IPS DF 6.9 (cell line): ENCODE results near the gene SLC35F5.
"Not testable (repeated sequence)": the region's sequence is repeated elsewhere in the genome, so short reads cannot be mapped to it uniquely, and the experiment has no call there.

Source experiments
- DNase-seq: peaks from one replicate; pipeline ENCODE4 v3.0.0-alpha.2; 2013; ENCODE audit warnings: low read depth, low spot score
- H3K27ac ChIP-seq: one replicate; pipeline ENCODE4 v1.5.1; 2013; ENCODE audit warnings: low read length, control low read depth
- H3K27me3 ChIP-seq: 2 replicates; pipeline ENCODE4 v1.6.1; 2013; ENCODE audit warnings: mild to moderate bottlenecking, low read length; ENCODE audit not compliant: control insufficient read depth, insufficient read depth
- H3K36me3 ChIP-seq: 2 replicates; pipeline ENCODE4 v1.6.1; 2013; ENCODE audit warnings: low read length; ENCODE audit not compliant: control insufficient read depth, insufficient read depth
- H3K4me1 ChIP-seq: 2 replicates; pipeline ENCODE4 v1.6.1; 2013; ENCODE audit warnings: low read length; ENCODE audit not compliant: control insufficient read depth, insufficient read depth
- H3K4me3 ChIP-seq: 2 replicates; pipeline ENCODE4 v1.5.1; 2013; ENCODE audit warnings: mild to moderate bottlenecking, low read length
- H3K9me3 ChIP-seq: 2 replicates; pipeline ENCODE4 v1.6.1; 2013; ENCODE audit warnings: low read length, inconsistent platforms; ENCODE audit not compliant: control insufficient read depth, insufficient read depth
- WGBS: extraction: QIAGEN DNeasy Blood & Tissue Kit; methylation state at CpG from one replicate; pipeline ENCODE4 v1.1.7; 2013; ENCODE audit warnings: mixed read lengths, missing lambda C conversion rate; ENCODE audit not compliant: insufficient read length, insufficient coverage; 5-methylcytosine and 5-hydroxymethylcytosine counted together

Gene SLC35F5

DNA sequence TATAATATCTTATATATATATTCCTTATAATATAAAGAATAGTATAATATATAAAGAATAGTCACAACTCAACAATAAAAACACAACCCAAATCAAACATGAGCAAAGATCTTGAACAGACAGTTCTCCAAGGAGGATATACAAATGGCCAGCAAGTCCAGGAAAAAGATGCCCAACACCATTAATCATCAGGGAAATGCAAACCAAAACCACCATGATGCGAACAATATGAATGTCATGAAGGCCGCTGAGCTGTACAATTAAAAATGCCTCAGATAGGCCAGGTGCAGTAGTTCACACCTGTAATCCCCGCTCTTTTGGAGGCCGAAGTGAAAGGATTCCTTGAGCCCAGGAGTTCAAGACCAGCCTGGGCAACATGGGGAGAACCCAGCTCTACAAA is 58.9 kb downstream of the SLC35F5 start:
- no peaks in the 10 kb centered on the region for H3K4me1 ChIP-seq
- no CpG with 5 or more reads among the region's 4 CpGs for WGBS

DNA sequence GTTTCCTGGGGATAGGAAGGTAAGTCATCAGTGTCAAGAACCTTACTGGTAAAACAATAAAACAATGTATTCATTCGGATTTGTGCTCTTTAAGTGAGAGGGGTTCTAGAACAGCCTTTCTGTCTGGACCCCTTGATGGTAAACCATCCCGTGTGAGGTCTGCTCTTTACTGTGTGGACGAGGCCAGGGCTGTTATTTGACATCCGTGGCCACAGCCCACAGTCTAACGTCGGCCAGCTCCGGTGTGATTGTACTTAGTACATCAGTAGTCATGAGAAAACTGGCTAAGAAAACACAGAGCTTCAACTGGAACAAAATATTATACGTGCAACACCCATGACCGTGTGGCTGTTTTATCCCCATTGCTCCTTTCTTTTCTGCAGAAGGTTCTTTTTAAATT is 62.0 kb downstream of the SLC35F5 start:
- Histone ChIP-seq H3K4me1 (no peaks in the 10 kb centered on the region), H3K36me3 (no peaks in the 10 kb centered on the region), H3K27ac (no peak overlapping the region), H3K4me3 (no peak overlapping the region), H3K27me3 (no peaks in the 10 kb centered on the region), H3K9me3 (no peaks in the 10 kb centered on the region)
- WGBS: no CpG with 5 or more reads among the region's 9 CpGs
- no peak for DNase-seq

More for the DNA sequence above, 58.9 kb downstream of the SLC35F5 start:
- Histone ChIP-seq H3K4me3 (no peak overlapping the region), H3K9me3 (no peaks in the 10 kb centered on the region), H3K36me3 (no peaks in the 10 kb centered on the region), H3K27me3 (no peaks in the 10 kb centered on the region), H3K27ac (no peak overlapping the region)
- no peak for DNase-seq

DNA sequence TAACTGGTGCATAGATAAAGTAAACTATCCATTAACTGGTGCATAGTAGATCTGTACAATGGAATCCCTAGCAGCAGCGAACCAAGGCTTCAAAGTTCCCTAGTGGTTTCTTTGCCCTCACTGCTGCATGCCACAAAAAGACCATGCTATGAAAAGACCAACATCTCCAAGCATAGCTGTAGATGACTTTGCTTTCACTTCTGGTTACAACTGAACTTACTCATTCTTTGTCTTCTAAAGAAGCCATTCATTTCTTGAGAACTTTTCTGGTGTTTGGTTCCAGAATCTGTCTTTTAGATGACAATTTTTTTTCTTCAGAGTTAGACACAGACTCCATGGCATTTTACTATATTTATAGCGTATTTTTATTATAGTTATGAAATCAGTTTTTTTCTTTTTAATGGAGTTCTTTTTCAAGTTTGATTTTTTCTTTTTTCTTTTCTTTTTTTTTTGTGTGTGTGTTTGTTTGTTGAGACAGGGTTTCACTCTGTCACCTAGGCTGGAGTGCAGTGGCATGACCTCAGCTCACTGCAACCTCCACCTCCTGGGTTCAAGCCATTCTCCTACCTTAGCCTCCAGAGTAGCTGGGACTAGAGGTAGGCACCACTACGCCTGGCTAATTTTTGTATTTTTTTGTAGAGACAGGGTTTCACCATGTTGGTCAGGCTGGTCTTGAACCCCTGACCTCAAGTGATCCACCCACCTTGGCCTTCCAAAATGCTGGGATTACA is 63.6 kb downstream of the SLC35F5 start:
- Histone ChIP-seq H3K27ac (no peak overlapping the region), H3K4me1 (no peaks in the 10 kb centered on the region), H3K9me3 (no peaks in the 10 kb centered on the region), H3K36me3 (no peaks in the 10 kb centered on the region), H3K27me3 (no peaks in the 10 kb centered on the region), H3K4me3 (no peak overlapping the region)
- no CpG with 5 or more reads among the region's 3 CpGs for WGBS
- no peak for DNase-seq

DNA sequence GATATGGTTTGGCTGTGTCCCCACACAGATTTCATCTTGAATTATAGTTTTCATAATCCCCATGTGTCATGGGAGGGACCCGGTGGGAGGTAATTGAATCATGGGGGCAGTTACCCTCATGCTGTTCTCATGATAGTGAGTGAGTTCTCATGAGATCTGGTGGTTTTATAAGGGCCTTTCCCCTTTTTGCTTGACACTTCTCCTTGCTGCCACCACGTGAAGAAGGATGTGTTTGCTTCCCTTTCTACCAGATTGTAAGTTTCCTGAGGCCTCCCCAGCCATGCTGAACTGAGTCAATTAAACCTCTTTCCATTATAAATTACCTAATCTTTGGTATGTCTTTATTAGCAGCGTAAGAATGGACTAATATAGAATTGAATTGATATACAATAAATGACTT is 65.6 kb downstream of the SLC35F5 start:
- H3K27ac ChIP-seq, H3K4me3 ChIP-seq, H3K27me3 ChIP-seq, H3K36me3 ChIP-seq, H3K4me1 ChIP-seq, DNase-seq, H3K9me3 ChIP-seq: not testable (repeated sequence)
- WGBS: no CpG with 5 or more reads among the region's 3 CpGs

DNA sequence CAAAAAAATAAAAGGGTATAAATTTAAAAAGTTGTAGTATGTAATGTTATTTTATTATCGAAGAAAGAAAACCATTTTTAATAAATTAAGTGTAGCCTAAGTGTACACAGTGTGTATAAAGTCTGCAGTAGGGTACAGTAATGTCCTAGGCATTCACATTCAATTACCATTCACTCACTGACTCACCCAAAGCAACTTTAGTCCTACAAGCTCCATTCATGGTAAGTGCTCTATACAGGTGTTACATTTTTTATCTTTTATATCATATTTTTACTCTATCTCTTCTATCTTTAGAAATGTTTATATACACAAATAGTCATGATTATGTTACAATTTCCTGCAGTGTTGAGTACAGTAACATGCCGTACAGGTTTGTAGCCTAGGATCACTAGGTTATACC is 69.9 kb downstream of the SLC35F5 start:
- 100% methylated on average over 1 of the region's 2 CpGs for WGBS
- Histone ChIP-seq H3K27me3 (no peaks in the 10 kb centered on the region), H3K36me3 (no peaks in the 10 kb centered on the region), H3K9me3 (no peaks in the 10 kb centered on the region), H3K4me1 (no peaks in the 10 kb centered on the region), H3K4me3 (no peak overlapping the region), H3K27ac (no peak overlapping the region)
- DNase-seq: no peak

DNA sequence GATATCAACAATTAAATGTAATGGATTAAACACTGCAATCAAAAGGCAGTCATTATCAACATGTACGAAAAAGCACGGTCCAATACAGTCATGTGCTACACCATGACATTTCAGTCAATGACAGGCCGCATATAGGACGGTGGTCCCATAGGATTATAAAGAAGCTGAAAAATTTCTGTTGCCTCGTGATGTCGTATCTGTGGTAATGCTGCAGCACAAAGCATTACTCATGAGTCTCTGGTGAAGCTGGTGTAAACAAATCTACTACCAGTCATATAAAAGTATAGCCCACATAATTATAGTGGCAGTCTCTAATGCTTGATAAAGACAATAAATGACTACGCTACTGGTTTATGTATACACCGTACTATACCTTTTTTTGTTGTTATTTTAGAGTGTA is 71.0 kb downstream of the SLC35F5 start:
- no peaks in the 10 kb centered on the region for H3K27me3 ChIP-seq
- no CpG with 5 or more reads among the region's 8 CpGs for WGBS
- H3K9me3 ChIP-seq: no peaks in the 10 kb centered on the region
- no peaks in the 10 kb centered on the region for H3K4me1 ChIP-seq
- no peak overlapping the region for H3K27ac ChIP-seq
- no peak overlapping the region for H3K4me3 ChIP-seq
- H3K36me3 ChIP-seq: no peaks in the 10 kb centered on the region
- no peak for DNase-seq

DNA sequence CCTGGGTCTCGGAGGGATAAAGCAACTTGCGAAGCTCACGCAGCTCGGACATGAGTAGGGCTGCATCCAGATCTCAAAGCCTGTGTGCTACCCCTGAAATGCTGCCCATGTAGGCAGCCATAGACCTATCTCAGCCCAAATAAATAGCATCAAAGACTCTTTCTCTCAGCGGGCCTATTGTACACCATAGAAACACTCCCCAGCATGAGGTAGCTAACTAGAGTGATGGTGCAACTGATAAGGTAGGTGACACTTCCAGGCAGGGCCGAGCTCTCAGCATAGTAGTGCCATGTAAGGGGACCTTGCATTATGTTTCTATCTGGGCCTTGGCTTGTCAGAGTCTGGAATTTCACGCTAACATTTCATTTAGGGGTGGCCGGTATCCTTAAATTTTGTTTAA is 77.0 kb downstream of the SLC35F5 start:
- H3K27ac ChIP-seq: no peak overlapping the region
- DNase-seq: no peak
- H3K36me3 ChIP-seq: no peaks in the 10 kb centered on the region
- H3K9me3 ChIP-seq: no peaks in the 10 kb centered on the region
- H3K4me1 ChIP-seq: no peaks in the 10 kb centered on the region
- WGBS: no CpG with 5 or more reads among the region's 8 CpGs
- no peaks in the 10 kb centered on the region for H3K27me3 ChIP-seq
- no peak overlapping the region for H3K4me3 ChIP-seq

DNA sequence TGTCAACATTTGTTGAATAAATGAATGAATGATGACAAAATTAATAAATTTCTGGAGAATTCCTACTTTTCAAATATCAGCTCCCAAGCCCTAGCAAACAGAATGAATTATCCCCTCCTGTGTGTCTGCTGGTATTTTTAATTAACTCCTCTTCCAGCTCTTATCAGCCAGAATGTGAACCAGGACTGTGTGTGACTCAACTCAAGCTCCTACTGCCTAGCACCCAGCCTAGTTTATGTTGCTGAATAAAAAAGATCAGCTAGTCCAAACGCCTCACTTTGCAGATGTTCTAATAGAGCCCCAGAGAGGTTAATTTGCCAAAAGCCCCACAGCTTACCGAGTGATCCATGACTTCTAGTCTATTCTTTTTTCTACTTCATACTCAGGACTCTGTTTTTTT is 79.1 kb downstream of the SLC35F5 start:
- no CpG with 5 or more reads among the region's 2 CpGs for WGBS
- no peak overlapping the region for H3K4me3 ChIP-seq
- no peaks in the 10 kb centered on the region; the same call in 1 of the 2 replicates for H3K27me3 ChIP-seq
- H3K27ac ChIP-seq: no peak overlapping the region
- H3K36me3 ChIP-seq: no peaks in the 10 kb centered on the region
- H3K4me1 ChIP-seq: no peaks in the 10 kb centered on the region
- DNase-seq: no peak
- no peaks in the 10 kb centered on the region; the same call in 1 of the 2 replicates for H3K9me3 ChIP-seq

DNA sequence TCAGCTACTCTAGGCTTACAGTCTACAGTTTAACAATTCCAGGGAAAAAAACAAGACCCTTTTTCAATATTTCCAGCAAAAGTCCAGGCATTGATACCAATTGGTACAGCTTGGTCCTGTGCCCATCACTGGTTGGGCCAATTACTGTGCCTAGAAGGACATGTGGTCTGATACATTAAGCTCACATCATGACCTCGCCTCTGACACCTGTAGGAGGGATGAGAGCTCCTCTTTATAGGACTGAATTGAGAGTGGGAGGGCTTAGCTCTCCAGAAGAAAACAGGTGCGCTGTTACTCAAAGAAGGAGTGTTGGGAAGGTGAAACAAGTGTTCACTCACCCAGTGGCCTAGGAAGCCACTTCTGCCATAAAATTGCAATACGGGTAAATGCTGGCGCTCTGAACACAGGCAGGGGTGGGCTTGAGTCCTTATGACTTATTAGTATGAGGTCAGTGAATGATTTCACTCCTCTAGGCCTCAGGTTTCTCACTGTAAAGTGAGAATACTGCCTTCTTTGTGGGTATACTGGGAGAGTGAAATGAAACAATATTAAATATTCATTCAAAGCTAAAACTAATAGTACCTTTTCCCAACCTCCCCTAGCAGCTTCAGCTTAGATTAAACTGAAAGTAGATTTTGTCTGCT is 79.7 kb downstream of the SLC35F5 start:
- no CpG with 5 or more reads among the region's 4 CpGs for WGBS
- H3K4me3 ChIP-seq: no peak overlapping the region
- H3K9me3 ChIP-seq: no peaks in the 10 kb centered on the region; the same call in 1 of the 2 replicates
- no peaks in the 10 kb centered on the region for H3K4me1 ChIP-seq
- no peaks in the 10 kb centered on the region; the same call in 1 of the 2 replicates for H3K27me3 ChIP-seq
- no peak overlapping the region for H3K27ac ChIP-seq
- DNase-seq: no peak
- H3K36me3 ChIP-seq: no peaks in the 10 kb centered on the region

DNA sequence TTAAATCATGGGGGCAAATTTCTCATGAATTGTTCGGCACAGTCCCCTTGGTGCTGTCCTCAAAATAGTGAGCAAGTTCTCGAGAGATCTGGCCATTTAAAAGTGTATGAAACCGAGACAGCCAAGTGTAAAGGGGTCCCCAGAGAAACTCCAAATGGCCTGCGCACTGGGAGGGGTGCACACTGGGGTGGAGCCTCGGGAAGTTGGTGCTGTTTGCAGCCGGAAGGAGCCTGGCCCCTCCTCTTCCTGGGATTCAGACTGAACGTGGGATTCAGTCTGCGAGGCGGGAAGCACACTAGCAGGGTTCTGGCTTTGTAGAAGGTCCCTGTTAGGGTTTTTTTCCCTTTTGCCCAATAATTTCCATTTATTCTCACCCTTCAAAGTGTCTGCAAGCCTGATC is 80.6 kb downstream of the SLC35F5 start:
- Histone ChIP-seq H3K27ac (no peak overlapping the region), H3K9me3 (no peaks in the 10 kb centered on the region; the same call in 1 of the 2 replicates), H3K27me3 (no peaks in the 10 kb centered on the region; the same call in 1 of the 2 replicates), H3K36me3 (no peaks in the 10 kb centered on the region), H3K4me3 (no peak overlapping the region), H3K4me1 (no peaks in the 10 kb centered on the region)
- WGBS: no CpG with 5 or more reads among the region's 9 CpGs
- DNase-seq: no peak
